IMR-90 (cell line): ENCODE data around the gene RAET1E. TPM values are rescaled to one million over a fixed set of nuclear protein-coding genes. Genes with fewer than 3 reads are reported as not detected.

Source experiments
- ATAC-seq: fragments of 200-7000 bp; cut with Tn5 transposase; 2 replicates; pipeline ENCODE4 v1.9.1; 2020; ENCODE audit warnings: low read depth, mild to moderate bottlenecking, moderate library complexity
- BruUV-seq: library from RNA; stranded (reverse); fragments of 400-500 nt; replicated peaks from 2 replicates; lab custom pipeline; 2021; lab: Mats Ljungman, UMichigan
- CTCF ChIA-PET: fragments of 300-600 bp; formaldehyde crosslinking; extraction: SDS; loops from one replicate; lab custom pipeline; 2021; ENCODE audit warnings: antibody characterized with exemption; lab: Yijun Ruan, JAX
- POLR2A ChIA-PET: fragments of 300-600 bp; sonication (Branson Sonifier 250); formaldehyde crosslinking; loops from one replicate; lab custom pipeline; 2022; ENCODE audit warnings: antibody characterized with exemption; ENCODE audit not compliant: unreplicated experiment; lab: Charles Lee
- DNase-seq: peaks from one replicate; pipeline ENCODE4 v3.0.0; 2013
- H2AFZ ChIP-seq: replicated peaks from 2 replicates; pipeline ENCODE3; 2013; ENCODE audit warnings: low read length, mild to moderate bottlenecking; ENCODE audit not compliant: poor library complexity
- H2AK5ac ChIP-seq: 2 replicates; pipeline ENCODE4 v1.6.1; 2013; ENCODE audit warnings: low read depth, low read length, inconsistent platforms
- H2AK9ac ChIP-seq: replicated peaks from 2 replicates; pipeline ENCODE3; 2013; ENCODE audit warnings: mild to moderate bottlenecking, low read depth, low read length, moderate library complexity; ENCODE audit not compliant: poor library complexity
- H2BK120ac ChIP-seq: 2 replicates; pipeline ENCODE4 v1.6.1; 2013; ENCODE audit warnings: low read depth, low read length, inconsistent platforms
- H2BK15ac ChIP-seq: 3 replicates; pipeline ENCODE4 v1.6.1; 2013; ENCODE audit warnings: low read depth, low read length, inconsistent platforms
- H2BK20ac ChIP-seq: 2 replicates; pipeline ENCODE4 v1.6.1; 2013; ENCODE audit warnings: low read depth, mild to moderate bottlenecking, inconsistent platforms, low read length, moderate library complexity
- H2BK5ac ChIP-seq: 2 replicates; pipeline ENCODE4 v1.6.1; 2013; ENCODE audit warnings: mild to moderate bottlenecking, low read depth, low read length, inconsistent platforms; ENCODE audit not compliant: poor library complexity, severe bottlenecking
- H3K14ac ChIP-seq: replicated peaks from 2 replicates; pipeline ENCODE4 v1.6.1; 2013; ENCODE audit warnings: low read depth, low read length, inconsistent platforms
- H3K18ac ChIP-seq: 2 replicates; pipeline ENCODE4 v1.6.1; 2013; ENCODE audit warnings: low read depth, low read length, control low read depth
- H3K23ac ChIP-seq: 2 replicates; pipeline ENCODE4 v1.6.1; 2013; ENCODE audit warnings: low read depth, low read length, inconsistent platforms
- H3K27ac ChIP-seq: 2 replicates; pipeline ENCODE4 v1.5.1; 2013; ENCODE audit warnings: mild to moderate bottlenecking, control low read depth, low read length; ENCODE audit not compliant: insufficient read depth
- H3K27me3 ChIP-seq: 2 replicates; pipeline ENCODE4 v1.6.1; 2013; ENCODE audit warnings: low read length; ENCODE audit not compliant: control insufficient read depth, insufficient read depth
- H3K36me3 ChIP-seq: 2 replicates; pipeline ENCODE4 v1.6.1; 2013; ENCODE audit warnings: low read length, mixed read lengths; ENCODE audit not compliant: control insufficient read depth, insufficient read depth
- H3K4ac ChIP-seq: 2 replicates; pipeline ENCODE4 v1.6.1; 2013; ENCODE audit warnings: low read depth, low read length, inconsistent platforms
- H3K4me1 ChIP-seq: 2 replicates; pipeline ENCODE4 v1.6.1; 2013; ENCODE audit warnings: low read length, mixed read lengths; ENCODE audit not compliant: control insufficient read depth, insufficient read depth
- H3K4me2 ChIP-seq: 2 replicates; pipeline ENCODE4 v1.6.1; 2013; ENCODE audit warnings: low read depth, mild to moderate bottlenecking, control low read depth, low read length, moderate library complexity
- H3K4me3 ChIP-seq: 2 replicates; pipeline ENCODE4 v1.5.1; 2013; ENCODE audit warnings: low read depth, mild to moderate bottlenecking, control low read depth, low read length, moderate library complexity; ENCODE audit not compliant: insufficient read depth
- H3K56ac ChIP-seq: 2 replicates; pipeline ENCODE4 v1.6.1; 2013; ENCODE audit warnings: low read length, inconsistent platforms; ENCODE audit not compliant: insufficient read depth; ENCODE audit errors: extremely low read depth
- H3K79me1 ChIP-seq, 2 experiments: 2 replicates each; pipeline ENCODE4 v1.6.1; 2013; ENCODE audit warnings: low read length in 2 of 2, inconsistent platforms in 1 of 2, low read depth in 1 of 2
- H3K9ac ChIP-seq: 2 replicates; pipeline ENCODE4 v1.6.1; 2013; ENCODE audit warnings: low read depth, low read length, control low read depth
- H3K9me1 ChIP-seq: 2 replicates; pipeline ENCODE4 v1.6.1; 2013; ENCODE audit warnings: low read length, inconsistent platforms; ENCODE audit not compliant: insufficient read depth
- H3K9me3 ChIP-seq: 2 replicates; pipeline ENCODE4 v1.6.1; 2013; ENCODE audit warnings: low read length; ENCODE audit not compliant: control insufficient read depth, insufficient read depth
- H4K20me1 ChIP-seq: 2 replicates; pipeline ENCODE4 v1.6.1; 2013; ENCODE audit warnings: low read length, inconsistent platforms; ENCODE audit not compliant: insufficient read depth
- H4K5ac ChIP-seq: 2 replicates; pipeline ENCODE4 v1.6.1; 2013; ENCODE audit warnings: mild to moderate bottlenecking, low read depth, low read length, control low read depth
- H4K8ac ChIP-seq, 2 experiments: 2 replicates each; pipeline ENCODE4 v1.6.1; 2013; ENCODE audit warnings: low read depth in 2 of 2, low read length in 2 of 2, control low read depth in 1 of 2, inconsistent platforms in 1 of 2
- H4K91ac ChIP-seq: 2 replicates; pipeline ENCODE4 v1.6.1; 2013; ENCODE audit warnings: low read depth, low read length, inconsistent platforms; ENCODE audit not compliant: insufficient read depth
- CEBPB ChIP-seq: IDR thresholded peaks from 2 replicates; pipeline ENCODE4 v1.6.1; 2012; ENCODE audit warnings: low read depth, low read length, improper control_type of control experiment
- FOS ChIP-seq: fragments of 150-350 bp; IDR thresholded peaks from 2 replicates; pipeline ENCODE4 v1.6.1; 2016; ENCODE audit warnings: low read depth, low read length
- WGBS, 2 experiments: methylation state at CpG; one replicate each; pipeline versions ENCODE4 v1.1.5 to v1.1.7; 2013; ENCODE audit warnings: missing lambda C conversion rate in 2 of 2; ENCODE audit not compliant: insufficient read length in 1 of 2; ENCODE audit errors: extremely low coverage in 2 of 2; 5-methylcytosine and 5-hydroxymethylcytosine counted together
- dilution Hi-C: fragments of 300-500 bp; cut with HindIII; formaldehyde crosslinking; loops from one replicate; pipeline ENCODE4 v1.14.3; 2018; ENCODE audit warnings: low sequenced_read_pairs; ENCODE audit not compliant: unreplicated experiment
- in situ Hi-C: fragments of 300-500 bp; cut with MboI; formaldehyde crosslinking; loops from 3 replicates; pipeline ENCODE4 v1.14.3; 2019; ENCODE audit warnings: low sequenced_read_pairs, inconsistent platforms, mixed read lengths
- intact Hi-C: fragments of 100-400 bp; cut with micrococcal nuclease; formaldehyde crosslinking; loops from 2 replicates; pipeline ENCODE4 v1.10.0; 2022
- polyA plus RNA-seq, 3 experiments: library from polyadenylated mRNA; depleted of rRNA; stranded (reverse); fragments of >200 nt; gene quantifications; 2 replicates each; pipeline ENCODE4 v1.2.3, GENCODE V29; 2012; ENCODE audit warnings: low replicate concordance in 1 of 3
- total RNA-seq: library from RNA; depleted of rRNA; stranded (reverse); fragments of >200 nt; gene quantifications from 2 replicates; pipeline ENCODE4 v1.2.3, GENCODE V29; 2012

Gene RAET1E
- total and polyA plus RNA-seq, 2 of the 4 experiments (the other 2 are of a cell fraction): not detected

GRCh38 chr6:149888659-149889058 is 9.3 kb downstream of the RAET1E start:
- WGBS, 2 experiments: no CpG with 5 or more reads among the region's 1 CpG
- dilution Hi-C loops: no loop called here
- Histone ChIP-seq H3K4me2 (no peak overlapping the region), H3K79me1 (no peaks in the 10 kb centered on the region), H3K9me3 (no peaks in the 10 kb centered on the region), H4K5ac (no peak overlapping the region), H4K20me1 (no peaks in the 10 kb centered on the region), H3K4me3 (no peak overlapping the region), H3K18ac (no peak overlapping the region), H3K4ac (no peak overlapping the region), H2BK15ac (no peak overlapping the region; the same call in 2 of the 3 replicates), H3K14ac (no peak overlapping the region), H3K23ac (no peak overlapping the region), H3K27me3 (no peaks in the 10 kb centered on the region), H3K9me1 (peaks cover 5% of the 10 kb centered on the region; the same call in 1 of the 2 replicates), H3K56ac (no peak overlapping the region), H2AK9ac (no peak overlapping the region), H4K91ac (no peak overlapping the region), H2AFZ (no peak overlapping the region), H3K9ac (no peak overlapping the region), H2BK120ac (no peak overlapping the region), H2BK5ac (no peak overlapping the region), H3K36me3 (no peaks in the 10 kb centered on the region), H2BK20ac (no peak overlapping the region), H3K27ac (no peak overlapping the region), H3K4me1 (peaks cover 14% of the 10 kb centered on the region), H4K8ac (no peak overlapping the region), H2AK5ac (peak overlapping the region; percentile 39; the same call in 1 of the 2 replicates)
- DNase-seq: peak; percentile 54
- in situ Hi-C loops: no loop called here
- intact Hi-C loops: no loop called here
- ChIA-PET POLR2A (no interaction called here), CTCF (no interaction called here)
- TF ChIP-seq CEBPB (peak; percentile 54; the same call in 1 of the 2 replicates), FOS (no peak)
- ATAC-seq: peak; percentile 28; the same call in 1 of the 2 replicates
- no TSS peak for BruUV-seq
